GM18873 (cell line): ENCODE results near the gene KCNG1.
A peak's percentile ranks its signal among the peaks of the same experiment; 100 is the strongest.

ENCODE experiments used
- ATAC-seq: cut with Tn5 transposase; IDR thresholded peaks from one replicate; pipeline ENCODE4 v1.9.1; 2021; ENCODE audit warnings: mild to moderate bottlenecking, moderate library complexity, moderate number of reproducible peaks; ENCODE audit not compliant: unreplicated experiment, low FRiP score

KCNG1 gene

GRCh38 chr20:50957798-50958614 lies 64.9 kb downstream of the KCNG1 start, which contains the start of gene DPM1:
Gene DPM1 (minus strand): TSS chr20:50958532. CDS start chr20:50958523, 9 bp downstream.
- peak; percentile 74 for ATAC-seq

DNA sequence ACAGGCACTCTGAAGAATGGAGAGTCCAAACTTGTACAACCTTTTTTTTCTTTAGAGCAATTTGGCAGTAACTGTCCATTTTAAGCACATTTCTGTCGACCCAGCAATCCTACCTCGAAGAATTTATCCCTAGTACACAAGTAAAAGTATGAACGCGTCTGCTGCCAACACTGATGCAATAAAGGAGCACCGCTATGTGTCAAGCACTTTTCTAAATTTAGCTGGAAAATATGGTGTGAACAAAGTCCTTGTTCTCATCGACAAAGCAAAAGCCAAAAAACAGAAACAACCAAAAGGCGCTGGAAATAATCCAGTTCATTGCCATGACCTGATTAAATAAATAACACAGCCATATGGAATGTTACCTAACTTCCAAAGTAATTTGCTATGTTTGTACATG lies 65.6 kb downstream of the KCNG1 start:
- no peak for ATAC-seq

- no peak for ATAC-seq
Measured at GRCh38 chr20:50953821-50954220, 69.1 kb downstream of the KCNG1 start.
